DMS153 treated with DMSO at 0.1 percent for 48 hours (cell line): ENCODE results near the gene FUZ.

Source experiments
- DNase-seq: peaks from one replicate; lab custom pipeline; 2025; ENCODE audit not compliant: unreplicated experiment; lab: John Stamatoyannopoulos, UW

FUZ gene

DNA sequence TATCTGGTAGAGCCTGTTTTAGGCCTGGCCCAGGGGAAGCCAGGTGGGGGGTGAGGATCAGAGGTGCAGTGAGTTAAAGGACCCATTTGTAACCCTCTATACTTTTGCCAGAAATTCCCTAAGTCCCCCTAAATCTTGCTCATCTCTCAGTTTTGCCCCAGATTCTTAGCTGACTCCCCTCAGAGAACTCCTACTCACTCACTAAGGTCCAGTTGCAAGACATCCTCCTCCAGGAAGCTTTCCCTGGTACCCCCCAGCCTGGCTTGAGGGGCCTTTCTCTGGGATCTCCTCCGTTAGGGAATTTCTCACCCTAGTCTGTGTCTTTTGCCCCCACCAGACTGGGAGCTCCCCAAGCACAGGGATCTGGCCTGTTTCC lies 51.9 kb downstream of the FUZ start:
- DNase-seq = no peak

DNA sequence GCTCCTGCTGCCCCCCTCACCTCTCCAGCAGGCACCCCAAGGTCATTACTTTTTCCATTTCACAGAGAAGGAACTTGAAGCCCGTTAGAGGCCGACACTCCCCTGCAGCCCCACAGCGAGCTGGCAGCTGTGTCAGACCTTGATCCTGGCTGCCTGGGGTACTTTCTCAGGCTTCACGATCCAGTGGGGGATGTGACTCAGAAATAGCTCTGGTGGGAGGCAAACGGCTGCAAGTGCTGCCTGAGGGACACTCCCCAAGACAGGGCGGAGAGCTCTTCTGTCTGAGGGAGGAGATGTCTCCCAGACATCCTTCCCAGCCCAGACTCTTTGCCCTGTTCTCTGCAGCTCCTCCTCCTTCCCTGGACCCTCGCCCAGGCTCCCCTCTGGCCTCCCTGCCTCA lies 54.8 kb downstream of the FUZ start:
- DNase-seq = no peak
